ENCODE measurements around the gene ITIH4. TPM values are rescaled to one million over a fixed set of nuclear protein-coding genes. Genes with fewer than 3 reads are reported as not detected.

The ITIH4 gene
- total and polyA plus RNA-seq, 2 of the 13 experiments (the other 11 are each of a cell fraction or from before 2014, with no cell fraction given): 2.7 to 5.3 TPM

- no peak for TF ChIP-seq ZNF570 (CRISPR knock-in tag; IDR thresholded peaks at IDR 0.05; ENCODE audit: borderline replicate concordance)
- TF ChIP-seq HNF4A (CRISPR knock-in tag; IDR thresholded peaks at IDR 0.05): peak; percentile 34; the same call in 1 of the 2 replicates
- 0 out of 2 replicates have a peak, but pooled peaks have one; percentile 28 for TF ChIP-seq ZNF292 (CRISPR knock-in tag; IDR thresholded peaks at IDR 0.05; ENCODE audit: borderline replicate concordance, low read depth)
- no peak for TF ChIP-seq MAFF (IDR thresholded peaks at IDR 0.05; ENCODE audit: low read depth, low read length)
- TF ChIP-seq NR2F2 (IDR thresholded peaks at IDR 0.05; ENCODE audit: borderline replicate concordance, low read depth): no peak
- no peak for TF ChIP-seq CAMTA2 (CRISPR knock-in tag; IDR thresholded peaks at IDR 0.05; ENCODE audit: borderline replicate concordance)
- TF ChIP-seq ZNF782 (CRISPR knock-in tag; IDR thresholded peaks at IDR 0.05; ENCODE audit: borderline replicate concordance): no peak
- TF ChIP-seq ZNF18 (CRISPR knock-in tag; IDR thresholded peaks at IDR 0.05; ENCODE audit: insufficient replicate concordance): no peak
- no peak for TF ChIP-seq ZNF710 (CRISPR knock-in tag; IDR thresholded peaks at IDR 0.05; ENCODE audit: borderline replicate concordance)
- TF ChIP-seq ZNF547 (CRISPR knock-in tag; IDR thresholded peaks at IDR 0.05): no peak
- no peak for TF ChIP-seq ZNF251 (CRISPR knock-in tag; IDR thresholded peaks at IDR 0.05)
- TF ChIP-seq NR1H2 (CRISPR knock-in tag; IDR thresholded peaks at IDR 0.05; ENCODE audit: borderline replicate concordance, low read depth): no peak
- TF ChIP-seq ZNF549 (CRISPR knock-in tag; IDR thresholded peaks at IDR 0.05): no peak
- TF ChIP-seq RELA (CRISPR knock-in tag; IDR thresholded peaks at IDR 0.05): no peak
- no peak for TF ChIP-seq NCOR1 (IDR thresholded peaks at IDR 0.05; ENCODE audit: borderline replicate concordance, low read length)
- TF ChIP-seq HDAC2 (CRISPR knock-in tag; IDR thresholded peaks at IDR 0.05): peak; percentile 64
- TF ChIP-seq ZNF781 (CRISPR knock-in tag; IDR thresholded peaks at IDR 0.05; ENCODE audit: borderline replicate concordance, not compliant biosample characterization): no peak
- no peak for TF ChIP-seq ZNF790 (CRISPR knock-in tag; IDR thresholded peaks at IDR 0.05; ENCODE audit: borderline replicate concordance)
- no peak for TF ChIP-seq ZBTB14 (CRISPR knock-in tag; IDR thresholded peaks at IDR 0.05)
- no peak for TF ChIP-seq SNAPC5 (CRISPR knock-in tag; IDR thresholded peaks at IDR 0.05; ENCODE audit: borderline replicate concordance)
- no peak for TF ChIP-seq NBN (conservative IDR thresholded peaks at IDR 0.05)
- no peak for TF ChIP-seq ZNF275 (CRISPR knock-in tag; IDR thresholded peaks at IDR 0.05; ENCODE audit: borderline replicate concordance)
- TF ChIP-seq ZNF503 (CRISPR knock-in tag; IDR thresholded peaks at IDR 0.05): no peak
Observed at GRCh38 chr3:52845157-52845556, 14.7 kb upstream of the ITIH4 start (continued).

All from HepG2 (cell line).